Measurements from ENCODE around the gene GLDN.

Gene GLDN

GRCh38 chr15:51341366-51342226 lies at the start of gene GLDN:
TSS of gene GLDN (plus strand) at chr15:51341655. CDS start at chr15:51341685, 30 bp downstream.
- DNase-seq, result no peak

DNA sequence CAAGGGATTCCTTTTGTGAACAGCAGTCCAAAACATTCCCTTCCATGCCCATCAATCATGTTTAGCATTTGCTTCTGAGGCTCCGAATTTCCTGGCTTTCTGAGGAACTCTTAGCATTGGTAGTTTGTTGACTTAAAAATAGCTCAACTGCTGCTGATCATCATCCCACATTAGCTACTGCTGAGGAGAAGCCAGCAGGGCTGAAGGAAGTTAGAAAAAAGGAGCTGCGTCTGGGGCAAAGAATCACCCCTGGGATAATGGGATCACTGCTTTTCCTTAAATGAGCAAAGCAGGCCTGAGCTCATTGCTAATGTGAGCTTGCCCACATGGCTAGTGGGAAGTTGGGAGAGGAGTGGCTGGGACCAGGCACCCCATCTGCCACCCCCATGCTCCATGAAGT lies 42.8 kb upstream of the GLDN start:
- no peak for DNase-seq

- peak; percentile 79 for DNase-seq
Observed at GRCh38 chr15:51299187-51300015, 42.1 kb upstream of the GLDN start.

DNA sequence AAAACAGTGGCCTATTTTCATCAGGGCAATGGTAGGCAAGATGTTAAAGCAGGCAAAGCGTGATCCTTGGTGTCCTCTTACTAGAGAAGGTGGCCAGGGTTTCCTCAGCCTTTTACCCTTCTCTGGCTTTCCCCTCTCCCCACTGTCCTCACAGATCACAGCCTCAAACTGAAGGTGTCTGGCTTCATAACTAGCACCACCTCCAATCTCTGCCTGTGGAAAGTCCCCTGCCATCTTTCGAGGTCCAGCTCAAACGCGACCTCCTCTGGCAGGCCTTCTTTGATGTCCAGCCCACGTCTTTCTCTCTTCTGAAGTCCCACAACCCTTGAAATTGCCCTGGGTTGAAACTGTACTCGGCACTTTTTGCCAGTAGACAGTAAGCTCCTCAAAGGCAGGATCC lies 39.0 kb upstream of the GLDN start:
- no peak for DNase-seq

DNA sequence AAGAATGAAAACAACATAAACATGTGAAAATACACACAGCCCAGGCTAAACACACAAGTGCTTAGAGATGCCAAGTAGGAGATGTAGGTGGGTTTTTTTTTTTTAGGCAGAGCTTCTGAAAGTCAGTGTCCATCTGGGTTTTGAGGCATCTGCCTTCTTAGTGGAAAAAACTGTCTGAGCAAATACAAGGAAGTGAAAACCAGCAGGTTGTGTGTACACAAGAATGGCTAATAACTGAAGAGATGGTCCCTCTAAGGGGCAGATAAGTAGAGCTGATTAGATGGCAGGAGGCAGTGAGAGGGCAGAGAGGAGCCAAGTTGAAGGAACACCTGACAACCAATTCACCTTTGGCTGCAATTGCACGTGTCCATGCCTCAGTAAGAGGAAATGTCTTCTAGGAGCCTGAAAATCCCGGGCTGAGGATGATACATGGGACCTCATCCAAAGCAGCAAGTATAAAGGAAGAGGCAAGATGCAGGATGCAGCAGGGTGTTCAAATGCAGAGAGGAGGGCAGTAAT lies 37.9 kb upstream of the GLDN start:
- no peak for DNase-seq

- DNase-seq, result no peak
Observed at GRCh38 chr15:51307325-51307724, 34.1 kb upstream of the GLDN start.

DNA sequence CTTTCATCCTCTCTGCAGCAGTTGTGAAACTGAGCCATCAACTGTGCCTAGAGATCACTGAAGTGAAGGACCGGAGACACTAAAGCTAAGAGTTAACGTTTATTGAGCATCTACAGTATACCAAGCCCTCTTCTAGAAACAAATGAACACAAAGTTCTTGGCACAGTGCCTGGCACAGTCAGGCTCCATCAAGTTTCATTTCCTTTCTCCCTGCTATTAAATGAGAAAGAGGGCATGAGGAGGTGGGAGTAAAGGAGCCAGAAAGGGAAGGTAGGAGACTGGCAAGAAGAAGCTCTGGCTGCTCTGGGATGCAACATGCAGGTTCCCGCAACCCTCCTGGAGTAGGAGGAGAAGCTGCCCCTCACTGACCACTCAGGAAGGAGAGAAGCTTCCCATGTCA lies 33.6 kb upstream of the GLDN start:
- no peak for DNase-seq

GRCh38 chr15:51310064-51310463 lies 31.4 kb upstream of the GLDN start:
- DNase-seq, result no peak

DNA sequence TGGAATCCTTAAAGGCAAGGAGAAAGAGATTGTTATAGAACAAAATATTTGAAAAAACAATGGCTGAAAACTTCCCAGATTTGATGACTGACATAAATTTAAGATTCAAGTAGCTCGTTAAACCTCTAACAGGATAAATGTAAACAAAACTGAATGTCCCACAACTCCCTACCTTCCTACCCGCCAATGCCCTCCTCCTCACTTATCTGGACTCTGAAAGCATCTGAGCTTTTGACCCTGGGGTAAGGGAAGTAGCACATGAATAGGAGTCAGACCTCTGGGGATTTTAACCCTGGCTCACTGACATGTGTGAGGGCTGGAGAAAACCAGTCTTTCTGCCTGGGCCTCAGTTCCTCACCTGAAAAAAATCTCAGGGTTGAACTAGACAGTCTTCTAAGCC lies 29.9 kb upstream of the GLDN start:
- DNase-seq, result no peak

GRCh38 chr15:51312166-51313073 lies 29.0 kb upstream of the GLDN start:
- no peak for DNase-seq

DNA sequence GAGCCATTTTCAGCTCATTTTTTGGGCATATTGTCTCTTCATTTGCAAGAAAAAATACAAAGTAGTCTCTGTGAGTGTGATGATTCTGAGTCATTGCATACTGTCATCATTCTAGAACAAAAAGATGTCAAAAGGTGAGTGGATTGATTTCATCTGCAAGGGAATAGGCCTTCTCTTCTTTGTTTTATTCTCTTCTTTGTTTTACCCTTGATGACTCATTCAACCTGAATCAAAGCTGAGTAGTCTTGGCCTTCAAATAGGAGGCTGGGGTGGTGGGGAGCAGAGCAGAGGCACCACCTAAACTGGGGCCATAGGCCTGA lies 28.4 kb upstream of the GLDN start:
- DNase-seq, result no peak

- no peak for DNase-seq
Observed at GRCh38 chr15:51313644-51314280, 27.7 kb upstream of the GLDN start.

DNA sequence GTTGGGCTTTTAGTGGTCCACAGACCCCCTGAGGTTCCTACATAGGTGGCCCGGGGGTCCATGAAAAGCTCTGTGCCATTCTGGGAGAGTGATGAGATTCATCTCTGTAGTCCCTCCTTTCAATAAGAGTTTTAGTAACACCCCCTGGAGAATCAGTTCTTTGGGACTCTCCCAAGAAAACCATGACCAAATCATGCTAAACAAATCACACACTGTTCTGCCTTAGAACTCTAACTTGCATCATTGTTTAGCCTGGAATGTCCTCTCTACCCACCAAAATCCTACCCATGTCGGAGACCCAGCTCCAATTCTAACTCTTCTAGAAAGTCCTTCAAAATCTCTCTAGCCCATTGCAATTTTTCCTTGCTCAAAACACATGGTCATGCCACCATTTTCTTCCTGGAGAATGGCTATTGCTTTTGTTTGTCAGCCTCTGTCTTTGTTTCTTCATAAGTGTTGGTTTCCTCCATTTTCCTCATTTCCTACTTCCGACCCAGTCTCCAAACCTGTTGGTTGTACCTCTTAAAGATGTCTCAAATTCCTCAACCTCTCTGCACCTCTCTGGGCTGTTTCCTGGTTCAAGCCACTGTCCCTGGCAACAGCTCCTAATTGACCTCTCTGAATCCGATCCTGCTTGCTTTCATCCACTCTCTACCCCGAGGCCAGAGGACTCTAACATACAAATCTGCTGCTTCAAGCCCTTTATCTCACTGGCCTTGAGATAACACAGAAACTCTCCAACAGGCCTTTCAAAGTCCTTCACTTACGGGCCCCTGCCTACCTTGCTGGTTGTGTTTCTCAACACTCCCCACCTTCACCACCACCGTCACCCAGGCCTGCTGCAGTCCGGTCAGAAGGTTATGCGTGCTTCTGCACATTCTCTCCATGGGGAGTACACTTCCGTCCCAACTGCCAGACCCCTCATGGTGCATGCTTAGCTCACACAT lies 26.8 kb upstream of the GLDN start:
- DNase-seq, result no peak

DNA sequence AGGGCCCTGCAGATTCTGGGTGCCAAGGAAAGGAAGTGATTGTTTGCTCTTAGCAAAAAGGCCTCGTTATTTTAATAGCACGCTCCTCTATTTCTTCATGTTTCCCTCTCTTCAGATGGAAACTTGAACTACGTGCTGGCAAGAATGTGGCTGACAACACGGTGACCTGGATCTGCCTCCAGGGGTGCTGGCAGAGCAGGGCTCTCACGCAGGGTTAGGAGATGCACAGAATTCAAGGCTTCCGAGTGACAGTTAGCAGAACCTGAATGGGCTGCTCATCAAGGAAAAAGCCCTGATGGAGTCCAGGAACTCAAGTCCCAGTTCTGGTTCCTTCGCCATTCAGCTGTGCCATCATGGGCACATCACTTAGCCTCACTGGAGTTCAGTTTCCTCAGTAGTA lies 25.7 kb upstream of the GLDN start:
- no peak for DNase-seq

- no peak for DNase-seq
Observed at GRCh38 chr15:51316636-51317035, 24.8 kb upstream of the GLDN start.

DNA sequence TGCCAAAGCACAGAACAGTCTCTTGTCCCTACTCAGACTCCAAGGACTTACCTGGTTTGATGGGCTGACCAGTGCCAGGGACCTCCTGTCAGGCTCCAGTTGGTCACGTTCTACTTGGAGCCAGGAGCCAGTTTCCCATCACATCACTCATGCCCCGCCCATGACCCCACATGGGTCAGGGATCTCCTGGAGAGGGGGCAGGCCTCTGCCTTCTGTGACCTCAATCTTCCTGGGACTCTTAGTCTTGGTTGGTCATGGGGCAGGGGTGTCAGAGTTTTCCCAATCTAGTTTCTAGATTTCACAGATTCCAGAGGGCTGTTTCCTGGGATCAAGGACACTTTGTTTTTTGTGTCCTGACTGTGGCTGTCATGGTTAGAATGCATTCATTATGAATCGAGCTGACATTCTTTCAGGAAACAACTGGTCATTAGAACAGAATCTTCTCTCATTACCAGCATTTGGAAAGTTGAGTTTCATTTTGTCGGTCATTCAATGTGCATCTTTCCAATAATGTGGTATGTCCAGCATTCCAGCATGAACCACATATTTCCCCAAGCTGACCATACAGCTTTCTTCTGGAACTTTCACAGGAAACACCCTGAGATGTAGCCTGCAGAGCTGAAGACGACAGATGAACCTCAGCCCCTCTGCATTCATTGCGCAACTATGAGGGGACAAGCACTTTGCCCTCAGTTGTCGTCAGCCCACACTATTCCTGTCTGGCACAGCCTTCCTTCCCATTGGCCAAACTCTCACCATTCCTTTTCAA lies 22.9 kb upstream of the GLDN start:
- no peak for DNase-seq

DNA sequence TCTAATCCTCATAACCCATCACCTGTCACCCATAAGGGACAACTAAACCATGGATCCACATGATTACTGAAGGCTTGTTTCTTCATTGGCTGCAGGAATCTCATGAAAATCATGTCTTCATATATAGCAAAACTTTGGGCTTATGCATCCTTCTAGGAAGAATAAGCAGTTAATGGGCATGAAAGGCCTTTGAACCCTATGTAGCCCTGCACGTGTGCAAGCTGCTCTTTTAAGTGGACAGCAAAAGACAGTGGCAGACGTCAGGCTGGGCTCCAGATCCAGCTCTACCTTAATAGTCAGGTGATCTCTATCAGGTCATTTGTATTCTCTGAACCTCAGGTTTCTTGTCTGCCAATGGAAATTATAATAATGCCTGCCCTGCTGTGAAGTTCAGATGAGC lies 21.9 kb upstream of the GLDN start:
- no peak for DNase-seq

DNA sequence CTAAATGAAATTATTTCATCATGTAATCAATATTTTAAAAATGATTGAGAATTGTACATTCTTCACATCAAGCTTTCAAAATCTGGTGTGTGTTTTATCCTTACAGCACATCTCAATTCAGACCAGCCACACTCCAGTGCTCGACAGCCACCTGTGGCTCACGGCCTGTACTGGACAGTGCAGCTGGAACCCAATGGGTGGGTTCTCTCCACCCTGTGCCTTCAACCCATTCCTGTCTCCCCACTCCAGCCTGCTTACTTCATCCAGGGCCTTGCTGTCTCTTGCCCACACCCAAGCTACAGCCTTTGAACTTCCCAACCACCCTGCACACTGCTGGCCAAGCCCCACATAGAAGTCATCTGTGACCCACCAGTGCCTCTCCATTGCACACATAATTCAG lies 20.6 kb upstream of the GLDN start:
- DNase-seq, result no peak

- DNase-seq, result no peak
Observed at GRCh38 chr15:51321316-51321715, 20.1 kb upstream of the GLDN start.

DNA sequence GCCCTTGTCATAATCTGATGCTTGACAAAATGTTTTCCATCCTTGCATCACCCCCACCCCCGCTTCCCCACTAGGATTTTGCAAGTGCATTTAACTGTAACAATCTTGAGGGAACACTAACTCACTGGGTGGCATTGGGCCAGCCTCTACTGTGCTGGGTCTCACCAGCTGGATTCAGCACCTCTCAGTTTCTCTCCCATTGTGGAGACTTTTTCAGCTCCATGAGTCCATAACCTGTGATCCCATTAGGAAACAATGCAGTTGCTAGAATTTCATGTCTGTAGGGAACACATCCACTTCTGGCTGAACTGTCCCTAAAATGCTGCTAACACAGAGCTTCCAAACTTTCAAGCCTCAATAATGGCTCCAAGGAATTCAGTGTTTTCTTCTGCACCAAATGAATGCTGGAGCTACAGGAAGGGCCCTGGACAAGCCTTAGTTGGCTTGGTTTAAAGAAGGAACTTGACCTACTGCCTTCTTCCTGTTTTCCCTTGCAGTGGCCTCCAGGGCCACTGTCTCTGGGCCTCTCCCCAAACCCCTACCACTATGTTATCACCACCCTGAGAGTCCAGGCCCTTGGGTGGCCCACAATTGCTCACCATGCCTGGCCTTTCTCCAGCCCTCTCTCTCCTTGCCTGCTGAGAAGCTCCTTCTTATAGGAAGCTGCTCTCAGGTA lies 18.7 kb upstream of the GLDN start:
- no peak for DNase-seq

All from DMS153 (cell line).